Central memory CD8-positive, alpha-beta T cell (primary cell): ENCODE data around the gene FAAH.

Experiments used
- ATAC-seq: fragments of 150-1000 bp; cut with Tn5 transposase; replicated peaks from 2 replicates; pipeline ENCODE4 v1.10.0; 2022; ENCODE audit warnings: mild to moderate bottlenecking, moderate FRiP score, moderate number of reproducible peaks; ENCODE audit not compliant: poor library complexity, severe bottlenecking; ENCODE audit errors: extremely low read depth
- DNase-seq, 2 donors: peaks; one replicate each; pipeline ENCODE4 v3.0.0; 2021; ENCODE audit warnings: low spot score in 2 of 2
- H3K27ac Mint-ChIP-seq: one replicate; pipeline ENCODE4 v1.8.0; 2022; ENCODE audit warnings: low read depth, mild to moderate bottlenecking, moderate library complexity, mixed read lengths
- H3K27me3 Mint-ChIP-seq: one replicate; pipeline ENCODE4 v1.8.0; 2022; ENCODE audit warnings: mixed read lengths
- H3K36me3 Mint-ChIP-seq: one replicate; pipeline ENCODE4 v1.8.0; 2022; ENCODE audit warnings: mild to moderate bottlenecking, moderate library complexity, mixed read lengths; ENCODE audit not compliant: insufficient read depth
- H3K4me1 Mint-ChIP-seq: one replicate; pipeline ENCODE4 v1.8.0; 2022; ENCODE audit warnings: mixed read lengths
- H3K4me3 Mint-ChIP-seq: one replicate; pipeline ENCODE4 v1.8.0; 2022; ENCODE audit warnings: mild to moderate bottlenecking, moderate library complexity, mixed read lengths
- H3K9me3 Mint-ChIP-seq: one replicate; pipeline ENCODE4 v1.8.0; 2022; ENCODE audit warnings: mixed read lengths

FAAH gene

GRCh38 chr1:46413596-46413985 is 19.5 kb downstream of the FAAH start:
- peak overlapping the region; percentile 82 for H3K27ac Mint-ChIP-seq
- H3K9me3 Mint-ChIP-seq, result no peaks in the 10 kb centered on the region
- H3K27me3 Mint-ChIP-seq, result no peaks in the 10 kb centered on the region
- H3K4me3 Mint-ChIP-seq, result no peak overlapping the region
- H3K4me1 Mint-ChIP-seq, result peaks cover 21% of the 10 kb centered on the region
- ATAC-seq (peak; percentile 89), DNase-seq (peak in 1 of 2 donors; percentile 32)
- H3K36me3 Mint-ChIP-seq, result no peaks in the 10 kb centered on the region

DNA sequence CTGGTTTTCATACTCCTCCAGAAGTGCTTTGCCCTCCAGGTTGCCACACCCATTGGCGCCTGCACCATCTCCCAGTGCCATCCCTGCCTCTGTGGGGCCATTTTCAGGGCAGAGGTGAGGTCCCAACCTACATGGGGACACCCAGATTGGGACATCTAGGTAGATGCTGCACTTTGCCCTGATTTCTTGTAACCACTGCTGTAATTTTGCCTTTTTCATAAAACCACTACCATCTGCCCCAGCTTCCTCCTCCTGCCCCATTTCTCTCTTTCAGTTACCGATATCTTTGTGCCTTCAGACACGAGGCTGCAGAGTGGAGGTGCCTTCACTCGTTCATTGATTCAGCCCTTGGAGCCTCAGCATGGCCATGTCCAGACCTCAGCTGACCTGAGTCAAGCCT is 21.4 kb downstream of the FAAH start:
- no peak for ATAC-seq

GRCh38 chr1:46418976-46419375 is 24.9 kb downstream of the FAAH start:
- H3K4me1 Mint-ChIP-seq, result peaks cover 24% of the 10 kb centered on the region
- peaks cover 27% of the 10 kb centered on the region for H3K27me3 Mint-ChIP-seq
- DNase-seq (no peak), ATAC-seq (no peak)
- no peak overlapping the region for H3K4me3 Mint-ChIP-seq
- no peaks in the 10 kb centered on the region for H3K9me3 Mint-ChIP-seq
- peaks cover 4% of the 10 kb centered on the region for H3K36me3 Mint-ChIP-seq
- H3K27ac Mint-ChIP-seq, result no peak overlapping the region

More for the DNA sequence above, 21.4 kb downstream of the FAAH start:
- no peak overlapping the region for H3K4me3 Mint-ChIP-seq
- no peaks in the 10 kb centered on the region for H3K9me3 Mint-ChIP-seq
- no peak for DNase-seq
- H3K27me3 Mint-ChIP-seq, result no peaks in the 10 kb centered on the region
- no peaks in the 10 kb centered on the region for H3K36me3 Mint-ChIP-seq
- peaks cover 21% of the 10 kb centered on the region for H3K4me1 Mint-ChIP-seq
- H3K27ac Mint-ChIP-seq, result no peak overlapping the region

DNA sequence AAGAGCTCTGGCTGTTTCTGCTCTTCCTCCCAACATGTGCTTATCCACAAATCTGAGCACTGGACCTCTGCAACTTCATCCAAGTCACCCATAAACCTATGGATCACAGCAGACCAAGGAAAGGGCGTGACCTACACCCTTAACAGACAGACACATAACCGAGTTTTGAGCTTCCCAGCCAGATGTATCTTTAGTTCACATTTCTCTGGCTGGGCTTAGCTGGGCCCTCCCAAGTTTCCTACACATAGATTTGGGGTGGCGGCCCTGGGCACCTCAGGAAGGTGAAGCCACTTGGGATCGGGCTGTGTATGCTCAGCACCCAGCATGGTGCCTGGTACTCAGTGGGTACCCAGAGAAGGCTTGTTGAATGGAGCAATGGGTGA is 26.4 kb downstream of the FAAH start:
- no peak for DNase-seq
- Mint-ChIP-seq H3K27ac (no peak overlapping the region), H3K9me3 (no peaks in the 10 kb centered on the region), H3K36me3 (peaks cover 5% of the 10 kb centered on the region), H3K4me1 (peaks cover 15% of the 10 kb centered on the region), H3K4me3 (no peak overlapping the region), H3K27me3 (peaks cover 42% of the 10 kb centered on the region)
- ATAC-seq, result no peak

- no peak overlapping the region for H3K4me3 Mint-ChIP-seq
- no peak overlapping the region for H3K27ac Mint-ChIP-seq
Observed at GRCh38 chr1:46421739-46422138, 27.6 kb downstream of the FAAH start.

GRCh38 chr1:46422261-46422871 is 28.2 kb downstream of the FAAH start:
- peaks cover 8% of the 10 kb centered on the region for H3K36me3 Mint-ChIP-seq
- no peaks in the 10 kb centered on the region for H3K9me3 Mint-ChIP-seq
- DNase-seq, result no peak
- peak; percentile 32 for ATAC-seq
- peak overlapping the region; percentile 21 for H3K4me3 Mint-ChIP-seq
- H3K4me1 Mint-ChIP-seq, result peaks cover 11% of the 10 kb centered on the region
- H3K27ac Mint-ChIP-seq, result peak overlapping the region; percentile 63
- H3K27me3 Mint-ChIP-seq, result peaks cover 48% of the 10 kb centered on the region

More at GRCh38 chr1:46421739-46422138, 27.6 kb downstream of the FAAH start:
- Mint-ChIP-seq H3K27me3 (peaks cover 48% of the 10 kb centered on the region), H3K9me3 (no peaks in the 10 kb centered on the region), H3K36me3 (peaks cover 8% of the 10 kb centered on the region), H3K4me1 (peaks cover 11% of the 10 kb centered on the region)
- no peak for ATAC-seq
- no peak for DNase-seq

DNA sequence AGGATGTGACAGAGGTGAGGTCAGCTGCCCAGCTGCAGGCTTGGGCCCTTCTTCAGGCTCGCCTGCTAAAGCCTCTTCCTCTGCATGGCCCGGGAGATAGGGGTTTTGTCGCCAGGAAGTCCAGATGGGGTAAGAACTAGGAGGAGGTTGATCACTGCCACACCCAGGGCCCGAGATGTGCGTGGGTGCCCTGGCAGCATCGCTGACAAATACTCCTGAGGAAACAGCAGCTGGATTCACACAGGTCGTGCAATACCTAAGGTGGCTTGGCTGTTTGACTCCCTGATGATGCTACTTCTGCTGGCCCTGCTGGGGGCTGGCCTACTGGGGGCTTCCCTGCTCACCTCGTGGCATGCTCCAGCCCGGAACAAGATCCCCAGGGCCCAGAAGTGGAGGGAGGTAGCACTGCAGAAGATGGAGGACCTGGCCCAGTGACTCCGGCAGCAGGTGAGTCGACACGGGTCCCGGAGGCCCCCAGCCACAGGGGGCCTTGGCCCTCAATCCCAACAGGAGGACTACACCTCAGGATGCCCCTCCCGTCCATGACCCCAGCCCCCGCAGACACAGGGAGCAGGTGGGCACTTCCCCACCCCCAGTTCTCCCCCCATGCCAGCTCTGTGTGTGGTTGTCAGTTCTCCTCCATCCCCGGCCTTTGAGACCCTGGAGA is 29.6 kb downstream of the FAAH start:
- Mint-ChIP-seq H3K9me3 (no peaks in the 10 kb centered on the region), H3K4me1 (peaks cover 11% of the 10 kb centered on the region), H3K4me3 (peak overlapping the region; percentile 26), H3K27ac (peak overlapping the region; percentile 7), H3K36me3 (peaks cover 9% of the 10 kb centered on the region), H3K27me3 (peaks cover 48% of the 10 kb centered on the region)
- no peak for DNase-seq
- no peak for ATAC-seq

- H3K27me3 Mint-ChIP-seq, result peaks cover 48% of the 10 kb centered on the region
- H3K4me3 Mint-ChIP-seq, result peak overlapping the region; percentile 28
- DNase-seq (no peak), ATAC-seq (no peak)
- H3K9me3 Mint-ChIP-seq, result no peaks in the 10 kb centered on the region
- H3K4me1 Mint-ChIP-seq, result peaks cover 11% of the 10 kb centered on the region
- H3K36me3 Mint-ChIP-seq, result peaks cover 10% of the 10 kb centered on the region
- peak overlapping the region; percentile 5 for H3K27ac Mint-ChIP-seq
Observed at GRCh38 chr1:46424730-46425129, 30.6 kb downstream of the FAAH start.

GRCh38 chr1:46425726-46426125 is 31.6 kb downstream of the FAAH start:
- H3K27me3 Mint-ChIP-seq, result peaks cover 48% of the 10 kb centered on the region
- peaks cover 10% of the 10 kb centered on the region for H3K36me3 Mint-ChIP-seq
- no peaks in the 10 kb centered on the region for H3K9me3 Mint-ChIP-seq
- peaks cover 11% of the 10 kb centered on the region for H3K4me1 Mint-ChIP-seq
- no peak for ATAC-seq
- no peak for DNase-seq
- peak overlapping the region; percentile 5 for H3K27ac Mint-ChIP-seq
- H3K4me3 Mint-ChIP-seq, result no peak overlapping the region

- Mint-ChIP-seq H3K36me3 (peaks cover 7% of the 10 kb centered on the region), H3K27me3 (peaks cover 34% of the 10 kb centered on the region), H3K27ac (no peak overlapping the region), H3K4me3 (no peak overlapping the region), H3K9me3 (no peaks in the 10 kb centered on the region), H3K4me1 (peaks cover 8% of the 10 kb centered on the region)
- ATAC-seq, result no peak
- no peak for DNase-seq
Observed at GRCh38 chr1:46427541-46427940, 33.4 kb downstream of the FAAH start.

- no peak for ATAC-seq
- Mint-ChIP-seq H3K36me3 (peaks cover 6% of the 10 kb centered on the region), H3K27ac (no peak overlapping the region), H3K4me3 (no peak overlapping the region), H3K4me1 (no peaks in the 10 kb centered on the region), H3K9me3 (no peaks in the 10 kb centered on the region), H3K27me3 (peaks cover 17% of the 10 kb centered on the region)
- DNase-seq, result no peak
Observed at GRCh38 chr1:46429436-46429835, 35.3 kb downstream of the FAAH start.

DNA sequence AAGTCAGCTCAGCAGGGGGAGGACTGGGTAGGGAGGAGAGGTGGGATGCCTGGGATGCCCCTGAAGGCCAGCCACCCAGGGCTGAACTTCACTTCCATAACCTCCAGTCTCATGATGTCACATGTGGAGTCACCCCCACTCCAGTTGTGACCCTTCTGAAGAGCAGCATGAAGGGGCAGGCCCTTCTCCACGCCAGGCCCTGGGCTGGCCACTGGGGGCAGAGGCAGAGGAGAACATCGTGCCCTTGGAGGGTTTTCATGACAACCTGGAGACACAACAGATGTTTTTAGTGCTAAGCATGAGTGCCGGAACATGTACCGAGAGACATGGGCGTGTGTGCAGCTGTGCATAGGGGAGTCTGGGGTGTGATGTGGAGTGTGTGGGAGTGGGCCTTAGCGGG is 37.6 kb downstream of the FAAH start:
- Mint-ChIP-seq H3K4me1 (no peaks in the 10 kb centered on the region), H3K27me3 (no peaks in the 10 kb centered on the region), H3K36me3 (peaks cover 7% of the 10 kb centered on the region), H3K9me3 (no peaks in the 10 kb centered on the region), H3K4me3 (no peak overlapping the region), H3K27ac (no peak overlapping the region)
- DNase-seq (no peak), ATAC-seq (no peak)

- peaks cover 2% of the 10 kb centered on the region for H3K27me3 Mint-ChIP-seq
- H3K36me3 Mint-ChIP-seq, result peaks cover 7% of the 10 kb centered on the region
- H3K27ac Mint-ChIP-seq, result no peak overlapping the region
- H3K4me1 Mint-ChIP-seq, result no peaks in the 10 kb centered on the region
- H3K4me3 Mint-ChIP-seq, result no peak overlapping the region
- DNase-seq (no peak), ATAC-seq (no peak)
- H3K9me3 Mint-ChIP-seq, result no peaks in the 10 kb centered on the region
Observed at GRCh38 chr1:46432781-46433327, 38.7 kb downstream of the FAAH start.
